ENCODE measurements around the gene C9orf85. TPM values are rescaled to one million over a fixed set of nuclear protein-coding genes. Genes with fewer than 3 reads are reported as not detected.

Gene C9orf85
- total and polyA plus RNA-seq, 5 donors from 2014 or later = 7.2 to 14.7 (median 10.5) TPM

DNA sequence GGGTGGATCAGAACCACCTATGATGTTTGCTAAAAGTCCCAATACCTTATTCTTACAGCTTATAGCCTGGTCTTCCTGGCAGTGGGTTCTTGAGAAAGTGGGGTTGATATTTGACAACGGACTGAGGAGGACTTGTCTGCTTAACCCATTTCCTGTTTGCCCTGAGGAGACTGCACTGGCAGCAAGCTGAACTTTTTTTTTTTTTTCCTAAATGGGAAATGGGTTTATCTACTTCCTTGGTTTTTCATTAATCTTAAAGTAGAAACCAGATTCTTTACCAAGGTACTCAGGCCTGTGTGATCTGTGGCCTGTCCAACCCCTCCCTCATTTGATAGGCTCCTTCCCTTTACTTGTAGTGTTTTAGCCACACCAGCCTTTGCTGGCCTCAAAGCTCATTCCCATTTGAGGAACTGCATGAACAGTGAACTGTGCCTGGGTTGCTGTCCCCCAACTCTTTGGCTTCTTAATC is 101.9 kb downstream of the C9orf85 start:
- DNase-seq = peak in 1 of 3 donors; percentile 24
- H3K4me3 ChIP-seq (ENCODE audit: low read depth, low read length) = no peak overlapping the region
- H3K27me3 ChIP-seq (ENCODE audit: control insufficient read depth, insufficient read depth, low read length) = peaks cover 2% of the 10 kb centered on the region
- Mint-ChIP-seq H3K4me3 (peak overlapping the region in 1 of 4 donors; percentile 35), H3K9me3 (no peaks in the 10 kb centered on the region), H3K4me1 (peaks cover 0 to 11% (median 2%) of the 10 kb centered on the region in 4 donors), H3K36me3 (no peaks in the 10 kb centered on the region), H3K27me3 (peaks cover 13% of the 10 kb centered on the region), H3K27ac (peak overlapping the region in 2 of 3 donors; percentile 33 to 40)
- H3K36me3 ChIP-seq (ENCODE audit: control insufficient read depth, insufficient read depth, low read length) = no peaks in the 10 kb centered on the region
- no peak overlapping the region for H3K27ac ChIP-seq (ENCODE audit: insufficient read depth, low read length, poor library complexity, severe bottlenecking)
- no peaks in the 10 kb centered on the region for H3K4me1 ChIP-seq (ENCODE audit: control insufficient read depth, insufficient read depth, low read length, poor library complexity, severe bottlenecking)
- H3K9me3 ChIP-seq (ENCODE audit: control insufficient read depth in 2 of 2, low read length in 2 of 2) = no peaks in the 10 kb centered on the region
- ATAC-seq (ENCODE audit: low read depth in 2 of 2) = no peak

DNA sequence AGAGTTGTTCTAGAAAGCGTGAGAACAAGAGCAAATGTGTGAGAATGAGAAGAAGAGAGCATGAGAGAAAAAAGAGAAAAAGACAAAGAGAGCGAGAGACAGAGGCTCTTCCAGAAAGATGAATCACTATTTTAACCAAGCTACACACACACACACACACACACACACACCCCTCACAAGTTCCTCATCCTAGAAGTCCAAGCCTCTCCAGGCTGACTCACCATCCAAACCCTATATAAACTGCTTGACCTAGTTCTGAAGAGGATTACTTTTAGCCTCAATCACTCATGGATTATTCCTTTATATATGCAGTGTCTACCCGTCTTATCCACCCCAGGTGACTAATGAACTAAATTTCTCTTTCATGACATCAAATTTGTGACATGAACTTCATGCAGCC is 111.4 kb downstream of the C9orf85 start:
- Mint-ChIP-seq H3K4me3 (no peak overlapping the region), H3K9me3 (no peaks in the 10 kb centered on the region), H3K27me3 (peaks cover 7% of the 10 kb centered on the region), H3K4me1 (peaks cover 0 to 4% (median 1%) of the 10 kb centered on the region in 4 donors), H3K36me3 (no peaks in the 10 kb centered on the region), H3K27ac (no peak overlapping the region)
- H3K27me3 ChIP-seq (ENCODE audit: control insufficient read depth, insufficient read depth, low read length) = no peaks in the 10 kb centered on the region
- ATAC-seq (ENCODE audit: low read depth in 2 of 2) (no peak), DNase-seq (no peak)
- no peaks in the 10 kb centered on the region for H3K36me3 ChIP-seq (ENCODE audit: control insufficient read depth, insufficient read depth, low read length)
- H3K4me1 ChIP-seq (ENCODE audit: control insufficient read depth, insufficient read depth, low read length, poor library complexity, severe bottlenecking) = no peaks in the 10 kb centered on the region
- no peak overlapping the region for H3K4me3 ChIP-seq (ENCODE audit: low read depth, low read length)
- no peak overlapping the region for H3K27ac ChIP-seq (ENCODE audit: insufficient read depth, low read length, poor library complexity, severe bottlenecking)
- H3K9me3 ChIP-seq (ENCODE audit: control insufficient read depth in 2 of 2, low read length in 2 of 2) = no peaks in the 10 kb centered on the region

Other genes with a start within 250 kb of the C9orf85 start
- 407 TPM for gene CEMIP2, start 143.1 kb upstream of the C9orf85 start, total RNA-seq
- 10 to 100 TPM; 25.8 to 29.0 (median 27.9) TPM for gene CEMIP2, start 143.1 kb upstream of the C9orf85 start, polyA plus RNA-seq
- 27.8 TPM for gene ABHD17B, start 446 bp upstream of the C9orf85 start, total RNA-seq
- gene ABHD17B, start 446 bp upstream of the C9orf85 start, polyA plus RNA-seq = 10 to 100 TPM; 23.4 to 33.0 (median 25.5) TPM
- not detected for gene C9orf57, start 149.0 kb downstream of the C9orf85 start, total RNA-seq
- gene C9orf57, start 149.0 kb downstream of the C9orf85 start, polyA plus RNA-seq = not detected
- not detected for gene GDA, start 237.8 kb downstream of the C9orf85 start, total RNA-seq
- gene GDA, start 237.8 kb downstream of the C9orf85 start, polyA plus RNA-seq = not detected